GM23248 (cell line): ENCODE results near the gene PAPLN. TPM values are rescaled to one million over a fixed set of nuclear protein-coding genes. Genes with fewer than 3 reads are reported as not detected.

Experiments
- DNase-seq: peaks from one replicate; pipeline ENCODE4 v3.0.0-alpha.2; 2015
- H2AFZ ChIP-seq: fragments of 200-600 bp; sonication (generic); 2 replicates; pipeline ENCODE4 v1.6.1; 2016; ENCODE audit warnings: antibody characterized with exemption
- H3F3A ChIP-seq: fragments of 200-600 bp; sonication (generic); 2 replicates; pipeline ENCODE4 v1.6.1; 2016; ENCODE audit warnings: mild to moderate bottlenecking, antibody characterized with exemption, mixed run types; ENCODE audit not compliant: insufficient read depth
- H3K27ac ChIP-seq: fragments of 200-600 bp; sonication (generic); 2 replicates; pipeline ENCODE4 v1.5.1; 2016; ENCODE audit warnings: mild to moderate bottlenecking
- H3K27me3 ChIP-seq: fragments of 200-600 bp; sonication (generic); replicated peaks from 2 replicates; pipeline ENCODE4 v1.6.1; 2016; ENCODE audit warnings: mild to moderate bottlenecking; ENCODE audit not compliant: insufficient read depth
- H3K36me3 ChIP-seq: fragments of 200-600 bp; sonication (generic); 2 replicates; pipeline ENCODE4 v1.6.1; 2016; ENCODE audit warnings: low read depth, mild to moderate bottlenecking
- H3K4me1 ChIP-seq: fragments of 200-600 bp; sonication (generic); 2 replicates; pipeline ENCODE4 v1.6.1; 2016; ENCODE audit warnings: mild to moderate bottlenecking; ENCODE audit not compliant: insufficient read depth
- H3K4me2 ChIP-seq: fragments of 200-600 bp; sonication (generic); one replicate; pipeline ENCODE4 v1.6.1; 2016; ENCODE audit warnings: mild to moderate bottlenecking; ENCODE audit not compliant: unreplicated experiment
- H3K4me3 ChIP-seq: fragments of 200-600 bp; sonication (generic); 2 replicates; pipeline ENCODE4 v1.5.1; 2016; ENCODE audit warnings: mild to moderate bottlenecking
- H3K79me2 ChIP-seq: fragments of 200-600 bp; sonication (generic); 2 replicates; pipeline ENCODE4 v1.6.1; 2016; ENCODE audit warnings: mild to moderate bottlenecking; ENCODE audit not compliant: insufficient read depth
- H3K9ac ChIP-seq: fragments of 200-600 bp; sonication (generic); 2 replicates; pipeline ENCODE4 v1.6.1; 2016; ENCODE audit warnings: mild to moderate bottlenecking
- H3K9me2 ChIP-seq: fragments of 200-600 bp; sonication (generic); 2 replicates; pipeline ENCODE4 v1.6.1; 2016; ENCODE audit warnings: mixed run types, mild to moderate bottlenecking, moderate library complexity; ENCODE audit not compliant: insufficient read depth
- H3K9me3 ChIP-seq: fragments of 200-600 bp; sonication (generic); one replicate; pipeline ENCODE4 v1.6.1; 2017; ENCODE audit warnings: low read depth
- H4K20me1 ChIP-seq: fragments of 200-600 bp; sonication (generic); 2 replicates; pipeline ENCODE4 v1.6.0; 2016; ENCODE audit not compliant: insufficient read depth
- EZH2 ChIP-seq: fragments of 200-600 bp; sonication (generic); IDR thresholded peaks from 2 replicates; pipeline ENCODE4 v1.6.1; 2018; ENCODE audit warnings: antibody characterized with exemption, mild to moderate bottlenecking; ENCODE audit not compliant: insufficient read depth, poor library complexity, severe bottlenecking
- EZH2phosphoT487 ChIP-seq: fragments of 200-600 bp; sonication (generic); IDR thresholded peaks from 2 replicates; pipeline ENCODE4 v1.6.1; 2018; ENCODE audit warnings: antibody characterized with exemption, moderate library complexity, mild to moderate bottlenecking, low read depth; ENCODE audit not compliant: insufficient read depth
- WGBS, 2 experiments: methylation state at CpG; one replicate each; pipeline ENCODE4 v1.1.6; 2015 to 2017; ENCODE audit warnings: low lambda C conversion rate in 2 of 2, low coverage in 1 of 2; ENCODE audit errors: missing lambda C conversion rate in 2 of 2; 5-methylcytosine and 5-hydroxymethylcytosine counted together
- in situ Hi-C: fragments of 300-500 bp; cut with MboI; formaldehyde crosslinking; loops from 2 replicates; pipeline ENCODE4 v1.15.0; 2020
- polyA plus RNA-seq: library from polyadenylated mRNA; unstranded; fragments of >200 nt; fragmentation: Nextera tagmentation; extraction: Ambion mirVana; gene quantifications from 2 replicates; pipeline ENCODE4 v1.2.1, GENCODE V29; 2016
- total RNA-seq: library from RNA; depleted of rRNA; stranded (reverse); fragments of >200 nt; shearing (Covaris generic); gene quantifications from 2 replicates; pipeline ENCODE4 v1.2.3, GENCODE V29; 2014

The PAPLN gene
- total and polyA plus RNA-seq, 2 experiments from 2014 or later, result 0.22 to 0.98 TPM

DNA sequence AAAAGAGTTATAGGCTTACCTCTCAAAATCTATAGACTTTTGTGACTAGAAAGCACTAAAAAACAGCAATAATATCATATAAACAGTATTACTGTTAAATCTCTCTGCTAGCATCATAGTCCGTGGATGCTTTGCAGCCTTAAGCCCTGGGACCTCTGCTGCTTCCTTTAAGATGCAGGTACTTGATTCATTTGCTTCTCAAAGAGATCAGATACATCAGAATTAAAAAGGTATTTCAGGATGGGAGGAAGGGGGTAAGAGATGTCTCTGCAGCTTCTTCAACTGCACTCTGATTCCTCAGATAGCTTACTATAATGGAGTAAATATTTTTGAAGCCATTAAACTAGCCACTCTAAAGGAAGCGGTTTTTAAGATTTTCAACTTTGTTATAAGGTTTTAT, 49.3 kb downstream of the PAPLN start:
- no peak for DNase-seq
- Histone ChIP-seq H3K27me3 (no peaks in the 10 kb centered on the region), H3K4me3 (no peak overlapping the region), H3K9ac (no peak overlapping the region), H3F3A (peaks cover 61% of the 10 kb centered on the region), H2AFZ (no peak overlapping the region), H3K36me3 (peaks cover 57% of the 10 kb centered on the region), H3K9me3 (no peaks in the 10 kb centered on the region), H3K4me2 (no peak overlapping the region), H3K9me2 (no peaks in the 10 kb centered on the region), H3K79me2 (peaks cover 63% of the 10 kb centered on the region), H3K4me1 (peaks cover 8% of the 10 kb centered on the region; the same call in 1 of the 2 replicates), H3K27ac (no peak overlapping the region), H4K20me1 (no peaks in the 10 kb centered on the region)
- no peak for TF ChIP-seq EZH2phosphoT487
- no peak for TF ChIP-seq EZH2
- WGBS, 2 experiments, result 98 to 100% methylated on average over 2 of the region's 2 CpGs
- in situ Hi-C loops, result no loop called here

DNA sequence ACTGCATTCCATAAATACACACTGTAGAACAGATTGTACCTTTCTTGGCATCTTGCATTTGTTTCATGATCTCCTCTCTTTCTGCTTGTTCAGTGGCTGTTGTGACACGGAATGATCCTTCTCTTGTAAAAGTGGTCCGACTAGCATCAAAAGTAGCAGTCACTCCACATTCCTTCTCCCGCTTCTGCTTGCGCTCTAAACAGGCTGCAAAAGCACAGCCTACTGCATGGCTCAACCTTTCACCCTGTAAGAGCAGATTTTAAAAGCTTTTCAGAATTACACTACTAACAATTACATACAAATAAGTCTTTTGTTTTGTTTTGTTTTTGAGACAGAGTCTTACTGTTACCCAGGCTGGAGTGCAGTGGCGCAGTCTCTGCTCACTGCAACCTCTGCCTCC, 49.8 kb downstream of the PAPLN start:
- DNase-seq, result no peak
- Histone ChIP-seq H3K4me2 (no peak overlapping the region), H3K4me1 (peaks cover 5% of the 10 kb centered on the region; the same call in 1 of the 2 replicates), H3K36me3 (peaks cover 54% of the 10 kb centered on the region), H3K27me3 (no peaks in the 10 kb centered on the region), H2AFZ (no peak overlapping the region), H3K79me2 (peaks cover 63% of the 10 kb centered on the region), H3K4me3 (no peak overlapping the region), H3F3A (peaks cover 59% of the 10 kb centered on the region), H3K27ac (no peak overlapping the region), H3K9me3 (no peaks in the 10 kb centered on the region), H4K20me1 (no peaks in the 10 kb centered on the region), H3K9me2 (no peaks in the 10 kb centered on the region), H3K9ac (no peak overlapping the region)
- 91 to 93% methylated on average over 5 of the region's 5 CpGs for WGBS, 2 experiments
- in situ Hi-C loops, result no loop called here
- TF ChIP-seq EZH2phosphoT487 (no peak), EZH2 (no peak)

DNA sequence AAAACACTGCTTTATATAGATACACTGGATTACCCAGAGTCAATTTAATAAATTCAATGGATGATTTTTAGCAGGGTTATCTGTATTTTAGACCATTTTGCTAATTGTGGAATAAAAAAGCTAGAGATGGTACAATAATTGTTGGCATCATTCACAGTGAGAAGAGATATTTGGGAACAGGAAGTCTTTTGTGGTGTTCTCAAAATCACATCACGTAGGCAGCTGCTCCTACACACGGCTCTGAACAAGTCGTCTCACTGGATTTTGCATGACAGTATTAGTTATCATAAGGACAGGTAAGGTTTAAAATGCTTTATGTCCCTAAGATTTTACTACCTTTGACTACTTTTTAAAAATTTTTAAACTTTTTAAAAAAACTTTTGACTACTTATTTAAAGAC, 52.0 kb downstream of the PAPLN start:
- Histone ChIP-seq H3K27ac (peak overlapping the region; percentile 20; the same call in 1 of the 2 replicates), H4K20me1 (no peaks in the 10 kb centered on the region), H3K79me2 (peaks cover 78% of the 10 kb centered on the region), H3K4me3 (no peak overlapping the region), H3K4me1 (peaks cover 5% of the 10 kb centered on the region; the same call in 1 of the 2 replicates), H3K9me2 (no peaks in the 10 kb centered on the region), H3K36me3 (peaks cover 52% of the 10 kb centered on the region), H3K27me3 (no peaks in the 10 kb centered on the region), H2AFZ (no peak overlapping the region), H3K9me3 (no peaks in the 10 kb centered on the region), H3K9ac (no peak overlapping the region), H3K4me2 (no peak overlapping the region), H3F3A (peaks cover 60% of the 10 kb centered on the region)
- 75 to 77% methylated on average over 3 of the region's 3 CpGs for WGBS, 2 experiments
- no peak for DNase-seq
- TF ChIP-seq EZH2phosphoT487, result no peak
- in situ Hi-C loops, result no loop called here

GRCh38 chr14:73289729-73290128, 52.4 kb downstream of the PAPLN start:
- no peak for TF ChIP-seq EZH2
- no peak for TF ChIP-seq EZH2phosphoT487
- peaks cover 80% of the 10 kb centered on the region for H3K79me2 ChIP-seq
- H3K4me3 ChIP-seq, result no peak overlapping the region
- peaks cover 52% of the 10 kb centered on the region for H3K36me3 ChIP-seq
- no peaks in the 10 kb centered on the region for H3K9me3 ChIP-seq
- no peaks in the 10 kb centered on the region for H3K9me2 ChIP-seq
- no peak overlapping the region for H3K9ac ChIP-seq
- peaks cover 5% of the 10 kb centered on the region; the same call in 1 of the 2 replicates for H3K4me1 ChIP-seq
- peak; percentile 57 for DNase-seq
- H2AFZ ChIP-seq, result no peak overlapping the region
- H3K4me2 ChIP-seq, result no peak overlapping the region
- no peaks in the 10 kb centered on the region for H3K27me3 ChIP-seq
- H4K20me1 ChIP-seq, result no peaks in the 10 kb centered on the region
- H3K27ac ChIP-seq, result peak overlapping the region; percentile 20
- in situ Hi-C loops, result no loop called here
- peaks cover 60% of the 10 kb centered on the region for H3F3A ChIP-seq
- 48 to 50% methylated on average over 3 of the region's 3 CpGs for WGBS, 2 experiments

DNA sequence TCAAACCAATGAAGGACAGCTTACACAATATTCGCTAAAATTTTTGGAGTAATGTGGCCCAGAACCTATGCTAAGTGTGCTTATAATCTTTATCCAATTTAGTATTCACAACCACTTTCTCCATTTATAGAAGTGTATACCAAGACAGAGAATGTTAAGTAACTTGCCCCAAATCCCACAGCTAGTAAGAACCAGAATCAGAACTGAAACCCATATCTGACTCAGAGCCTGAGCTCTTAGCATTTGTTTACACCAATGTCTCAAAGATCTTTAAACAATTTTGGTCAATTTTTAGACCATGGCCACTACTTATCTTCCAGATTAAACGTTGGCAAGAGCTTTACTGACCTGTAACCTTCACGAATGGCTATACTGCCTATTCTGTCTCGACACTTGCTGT, 53.0 kb downstream of the PAPLN start:
- no peak for DNase-seq
- peaks cover 5% of the 10 kb centered on the region; the same call in 1 of the 2 replicates for H3K4me1 ChIP-seq
- H4K20me1 ChIP-seq, result no peaks in the 10 kb centered on the region
- peaks cover 75% of the 10 kb centered on the region for H3K79me2 ChIP-seq
- H3K9me3 ChIP-seq, result no peaks in the 10 kb centered on the region
- peaks cover 55% of the 10 kb centered on the region for H3F3A ChIP-seq
- H3K4me3 ChIP-seq, result no peak overlapping the region
- no peak overlapping the region for H3K4me2 ChIP-seq
- H3K27me3 ChIP-seq, result no peaks in the 10 kb centered on the region
- no peak overlapping the region for H2AFZ ChIP-seq
- peaks cover 47% of the 10 kb centered on the region for H3K36me3 ChIP-seq
- TF ChIP-seq EZH2, result no peak
- in situ Hi-C loops, result no loop called here
- H3K27ac ChIP-seq, result peak overlapping the region; percentile 20
- no peak overlapping the region for H3K9ac ChIP-seq
- 83 to 86% methylated on average over 4 of the region's 4 CpGs for WGBS, 2 experiments
- H3K9me2 ChIP-seq, result no peaks in the 10 kb centered on the region
